GM18507 (cell line): ENCODE measurements around the gene RARRES1.

Experiments used
- DNase-seq: peaks from one replicate; pipeline ENCODE4 v3.0.0; 2011; ENCODE audit warnings: low read depth; ENCODE audit not compliant: insufficient read length; ENCODE audit errors: extremely low spot score
- FAIRE-seq: peaks from 2 replicates; lab custom pipeline; 2011; peaks lifted over from hg19 to GRCh38; lab: Jason Lieb, UNC

Gene RARRES1

DNA sequence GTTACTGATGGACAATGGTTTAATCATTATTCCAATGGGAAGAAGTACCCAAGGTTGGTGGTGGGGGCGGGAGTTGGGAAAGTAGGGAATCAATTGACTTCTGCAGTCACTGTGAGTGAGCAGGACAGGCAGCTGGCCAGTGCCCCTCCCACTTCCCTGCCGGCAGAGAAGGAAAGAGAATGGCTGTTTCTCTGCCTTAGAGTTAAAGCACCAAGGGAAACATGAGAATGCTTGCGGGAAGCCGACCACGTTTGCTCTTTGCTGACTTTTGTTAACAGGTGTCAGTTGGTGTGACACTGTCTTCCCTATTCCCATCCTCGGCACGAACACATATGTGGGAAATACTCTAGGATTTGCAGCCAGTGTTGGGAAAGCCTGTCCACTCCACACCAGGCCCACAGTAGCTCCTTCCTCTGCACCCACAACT lies 36.1 kb upstream of the RARRES1 start:
- FAIRE-seq (no peak), DNase-seq (no peak)

DNA sequence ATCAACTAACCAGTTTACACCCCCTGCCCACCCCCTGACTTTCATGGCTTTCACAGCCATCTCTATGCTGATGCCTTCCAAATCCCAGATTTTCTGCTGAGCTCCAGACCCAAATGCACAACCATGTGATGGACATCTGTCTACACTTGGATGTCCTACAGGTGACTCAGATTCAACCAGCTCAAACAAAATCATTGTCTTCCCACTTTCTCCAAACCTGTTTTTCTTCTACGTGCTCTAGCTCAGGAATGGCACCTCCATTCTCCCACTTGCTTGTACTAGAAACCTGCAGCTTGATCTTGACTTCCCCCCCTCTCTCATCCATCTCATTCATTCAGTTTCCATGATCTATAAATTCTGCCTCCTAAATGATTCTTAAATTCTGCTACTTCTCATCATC lies 34.1 kb upstream of the RARRES1 start:
- no peak for FAIRE-seq
- no peak for DNase-seq

DNA sequence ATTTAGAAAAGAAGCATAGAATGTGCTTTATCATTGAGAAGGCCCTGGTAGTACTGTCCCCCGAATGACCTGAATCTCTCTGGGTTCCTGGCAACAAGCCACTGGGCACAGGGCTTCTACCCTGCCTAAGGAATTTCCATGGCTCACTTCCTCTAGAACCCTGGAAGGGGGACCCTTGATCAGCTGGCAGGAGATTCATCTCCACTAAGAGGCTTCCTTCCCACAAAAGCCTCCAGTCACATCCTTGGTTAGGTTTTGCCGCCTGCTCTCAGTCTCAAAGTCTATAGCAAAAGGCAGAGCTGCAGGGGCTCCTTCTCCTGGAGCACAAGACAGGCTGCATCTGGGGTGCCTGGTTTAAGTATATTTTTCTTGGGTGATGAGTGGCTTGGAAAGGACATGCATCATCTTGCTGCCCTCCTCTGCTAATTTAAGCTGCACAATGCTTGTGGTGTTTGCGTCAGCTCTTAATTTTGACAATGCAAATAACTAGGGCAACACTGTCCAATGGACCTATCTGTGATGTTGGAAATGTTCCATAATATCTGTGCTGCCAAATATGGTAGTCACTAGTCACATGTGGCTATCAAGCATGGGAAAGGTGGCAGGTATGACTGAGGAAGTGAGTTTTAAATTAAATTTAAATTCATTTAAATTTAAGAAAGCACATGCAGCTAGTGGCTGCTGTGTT lies 33.4 kb upstream of the RARRES1 start:
- FAIRE-seq (no peak), DNase-seq (no peak)

DNA sequence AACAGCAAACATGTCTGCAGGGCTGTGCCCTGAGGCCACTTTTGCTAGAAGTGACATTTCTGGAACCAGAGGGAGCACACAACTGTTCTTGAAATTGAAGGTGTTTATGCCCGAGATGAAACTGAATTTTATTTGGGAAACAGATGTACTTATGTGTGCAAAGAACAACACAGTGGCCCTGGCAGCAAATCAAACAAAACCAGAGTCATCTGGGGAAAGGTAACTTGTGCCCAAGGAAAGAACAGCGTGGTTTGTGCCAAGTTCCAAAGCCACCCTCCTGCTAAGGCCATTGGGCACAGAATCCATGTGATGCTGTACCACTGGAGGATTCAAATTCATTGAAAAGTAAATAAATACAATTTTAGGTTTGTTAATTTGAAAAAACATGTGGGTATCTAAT lies 31.2 kb upstream of the RARRES1 start:
- FAIRE-seq (no peak), DNase-seq (no peak)

GRCh38 chr3:158762701-158763100 lies 30.4 kb upstream of the RARRES1 start:
- no peak for DNase-seq
- FAIRE-seq = no peak

GRCh38 chr3:158761350-158761749 lies 29.1 kb upstream of the RARRES1 start:
- DNase-seq = no peak
- no peak for FAIRE-seq

GRCh38 chr3:158755421-158755820 lies 23.2 kb upstream of the RARRES1 start:
- FAIRE-seq (no peak), DNase-seq (no peak)

DNA sequence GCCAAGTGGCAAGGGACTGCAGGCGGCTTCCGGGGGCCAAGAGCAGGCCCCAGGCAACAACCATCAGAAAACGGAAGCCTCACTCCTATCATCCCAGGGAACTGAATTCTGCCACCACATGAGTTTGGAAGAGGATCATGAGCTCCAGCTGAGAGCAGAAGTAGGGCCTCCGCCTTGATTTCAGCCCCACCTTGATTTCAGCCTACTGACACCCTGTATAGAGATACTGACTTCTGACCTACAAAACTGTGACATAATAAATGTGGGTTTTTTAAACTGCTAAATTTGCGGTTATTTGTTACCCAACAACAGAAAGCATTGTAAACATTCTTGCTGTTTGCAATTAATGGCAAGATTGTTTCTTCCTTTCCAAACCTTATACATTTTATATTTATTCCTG lies 21.6 kb upstream of the RARRES1 start:
- DNase-seq (no peak), FAIRE-seq (no peak)

DNA sequence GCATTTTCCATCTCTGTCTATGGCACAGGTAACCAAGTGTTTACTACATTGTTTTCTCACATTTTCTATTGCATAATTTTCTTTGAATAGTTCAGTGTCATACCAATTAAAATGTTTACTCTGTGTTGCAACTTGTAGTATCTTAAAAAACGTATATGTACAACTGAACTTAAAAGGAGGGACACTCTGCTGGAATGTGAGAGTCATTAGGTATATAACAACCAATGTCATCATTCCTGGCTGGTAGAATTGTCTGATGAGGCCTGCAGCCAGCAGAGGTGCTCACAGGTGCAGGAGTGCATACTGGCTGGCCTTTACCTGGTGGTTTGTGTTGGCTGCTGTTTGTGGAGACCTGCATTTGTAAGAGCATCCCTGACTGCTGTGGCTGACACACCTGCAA lies 19.1 kb upstream of the RARRES1 start:
- no peak for FAIRE-seq
- DNase-seq = no peak

- no peak for DNase-seq
- no peak for FAIRE-seq
Measured at GRCh38 chr3:158750016-158750415, 17.8 kb upstream of the RARRES1 start.

DNA sequence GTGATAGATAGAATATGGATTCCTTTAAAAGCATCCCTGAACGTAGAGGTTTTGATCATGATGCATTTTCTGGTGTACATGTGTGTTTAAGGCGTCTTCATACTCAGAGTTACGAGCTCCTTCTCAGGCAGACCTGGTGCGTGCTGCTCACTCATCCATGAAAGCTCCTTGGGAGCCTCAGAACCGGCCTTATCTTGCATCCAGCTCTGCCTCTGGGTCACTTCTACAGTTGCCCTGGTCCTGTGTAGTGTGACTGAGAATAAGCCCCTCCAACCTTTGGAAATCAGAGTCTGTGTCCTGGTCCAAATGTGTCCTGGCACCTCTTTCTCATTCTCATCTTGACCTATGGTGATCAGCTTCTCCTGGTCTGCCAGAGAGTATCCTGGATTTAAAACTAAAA lies 17.3 kb upstream of the RARRES1 start:
- no peak for FAIRE-seq
- no peak for DNase-seq

DNA sequence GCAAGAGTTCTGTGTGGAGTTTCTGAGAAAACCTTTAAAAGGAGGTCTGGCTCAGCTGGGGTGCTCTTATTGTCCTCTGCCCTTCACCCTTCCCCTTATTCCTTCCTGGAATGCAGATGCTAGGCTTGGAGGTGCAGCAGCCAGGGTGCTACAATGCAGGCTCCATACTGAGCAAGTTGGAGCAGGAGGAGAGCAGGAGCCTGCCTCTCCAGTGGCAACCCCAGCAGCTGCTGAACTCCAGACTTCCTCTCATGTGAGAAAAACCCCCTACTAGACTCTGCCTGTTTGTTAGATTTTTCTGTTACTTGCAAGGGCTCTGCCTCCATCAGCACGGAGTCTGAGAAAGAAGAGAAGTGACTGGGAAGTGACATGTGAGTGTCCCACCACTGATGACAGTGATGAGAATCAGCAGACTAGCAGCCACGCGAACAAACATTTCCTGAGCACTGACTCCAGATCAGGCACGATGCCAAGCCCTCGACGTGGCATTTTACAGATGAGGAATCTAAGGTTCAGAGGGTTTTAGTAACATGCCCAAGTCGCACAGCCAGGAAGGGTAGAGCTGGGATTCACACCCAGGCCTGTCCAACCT lies 16.1 kb upstream of the RARRES1 start:
- FAIRE-seq = no peak
- DNase-seq = no peak

GRCh38 chr3:158747417-158747816 lies 15.2 kb upstream of the RARRES1 start:
- no peak for DNase-seq
- no peak for FAIRE-seq

DNA sequence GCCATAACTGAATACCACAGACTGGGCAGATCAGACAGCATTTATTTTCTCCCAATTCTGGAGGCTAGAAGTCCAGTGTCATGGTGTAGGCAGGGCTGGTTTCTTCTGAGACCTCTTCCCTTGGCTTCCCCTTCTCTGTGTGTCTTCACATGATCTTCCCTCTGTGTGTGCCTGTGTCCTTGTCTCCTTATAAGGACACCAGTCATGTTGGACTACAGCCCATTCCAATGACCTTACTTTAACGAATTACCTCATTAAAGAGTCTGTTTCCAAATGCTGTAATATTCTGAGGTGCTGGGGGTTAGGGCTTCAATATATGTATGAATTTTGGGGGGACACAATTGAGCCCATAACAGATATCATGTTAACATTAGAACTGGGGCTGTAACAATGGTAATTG lies 13.3 kb upstream of the RARRES1 start:
- DNase-seq (no peak), FAIRE-seq (no peak)

DNA sequence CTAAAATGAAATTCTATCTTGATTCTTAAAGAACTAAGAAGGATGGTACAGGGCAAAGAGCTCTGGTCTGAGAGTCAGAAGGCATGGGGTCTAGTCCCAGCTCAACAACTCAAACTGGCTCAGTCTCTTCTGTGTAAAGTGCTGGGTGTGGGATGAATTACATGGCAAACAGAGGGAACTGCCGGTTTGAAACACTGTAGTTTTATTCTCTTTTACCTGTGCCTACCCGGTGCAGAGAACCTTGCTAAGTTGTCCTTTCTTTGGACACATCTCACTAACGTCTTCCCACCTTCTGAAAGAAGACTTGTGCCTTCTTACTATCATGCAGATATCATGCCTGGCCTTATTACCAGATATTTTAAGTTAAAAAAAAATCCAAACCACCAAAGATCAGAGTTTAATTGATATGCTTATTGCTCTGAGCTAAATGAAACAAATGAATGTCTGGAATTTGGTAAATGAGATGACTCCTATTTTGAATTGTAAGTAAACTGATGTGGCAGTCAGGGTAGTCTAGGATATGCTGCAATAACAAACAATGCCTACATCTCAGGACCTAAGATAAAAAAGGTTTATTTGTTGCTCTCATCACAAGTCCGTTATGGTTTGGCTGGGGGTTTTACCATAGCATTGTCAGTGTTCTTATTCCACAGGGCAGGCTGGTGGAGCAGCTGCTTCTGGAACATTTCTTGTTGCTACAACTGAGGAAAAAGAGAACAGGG lies 12.5 kb upstream of the RARRES1 start:
- DNase-seq (no peak), FAIRE-seq (no peak)

GRCh38 chr3:158743664-158744566 lies 11.7 kb upstream of the RARRES1 start:
- no peak for DNase-seq
- FAIRE-seq = no peak

DNA sequence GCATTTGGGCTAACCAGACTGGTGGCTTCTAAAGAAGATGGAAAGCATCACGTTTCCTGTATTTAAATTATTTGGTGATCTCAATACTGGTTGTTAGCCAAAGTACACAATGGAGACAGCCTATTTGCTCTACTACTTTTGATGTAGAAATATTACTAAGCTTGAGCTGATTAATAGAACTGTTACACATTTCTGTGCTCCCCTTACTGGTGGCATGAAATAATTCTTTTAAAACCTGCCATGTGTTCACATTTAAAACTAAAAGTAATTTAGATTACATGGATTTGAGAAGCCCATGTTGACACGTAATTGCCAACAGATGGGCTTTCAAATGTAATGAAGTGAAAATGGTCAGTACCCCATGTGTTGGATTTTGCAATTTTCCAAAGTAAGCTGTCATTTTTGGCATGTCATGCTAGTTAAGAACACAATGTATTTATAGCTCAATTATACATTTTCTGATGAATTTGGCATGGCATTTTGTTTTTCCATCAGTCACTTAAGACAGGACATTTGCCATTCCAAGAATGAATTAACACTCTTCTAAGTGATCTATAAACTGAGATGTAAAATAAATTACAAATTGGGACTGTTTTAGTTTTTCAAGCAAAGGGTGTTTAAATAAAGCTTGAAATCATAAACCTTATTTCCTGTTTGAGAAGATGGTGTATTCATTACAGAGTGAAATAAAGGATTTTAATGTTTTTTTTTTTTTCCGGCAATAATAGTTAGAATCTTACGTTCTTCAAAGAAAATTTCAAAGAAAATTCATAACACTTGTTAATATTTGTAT lies 10.8 kb upstream of the RARRES1 start:
- DNase-seq = no peak
- no peak for FAIRE-seq

GRCh38 chr3:158739661-158740060 lies 7.4 kb upstream of the RARRES1 start:
- DNase-seq (no peak), FAIRE-seq (no peak)

GRCh38 chr3:158739078-158739477 lies 6.8 kb upstream of the RARRES1 start:
- DNase-seq = no peak
- FAIRE-seq = no peak
